ENCODE measurements around the gene PCDHGA6. TPM values are rescaled to one million over a fixed set of nuclear protein-coding genes. Genes with fewer than 3 reads are reported as not detected.

PCDHGA6 gene
- total and polyA plus RNA-seq, 9 of the 15 experiments (the other 6 are each of a cell fraction or from before 2014, with no cell fraction given), result 0.01 to 0.18 (median 0.09) TPM; not detected in 1

GRCh38 chr5:141345327-141345726 lies 28.4 kb upstream of the PCDHGA6 start:
- Histone ChIP-seq H3K9me1 (ENCODE audit: control insufficient read depth, insufficient read depth, low read length) (no peaks in the 10 kb centered on the region), H3K4me1 (replicated peaks in 1 of 2; ENCODE audit: control insufficient read depth in 2 of 2, insufficient read depth in 2 of 2, low read length in 2 of 2) (peaks cover 0 to 4% of the 10 kb centered on the region in 2 experiments; a peak in 2 of 5 replicates), H3K27me3 (ENCODE audit: control insufficient read depth in 2 of 2, insufficient read depth in 2 of 2, low read length in 2 of 2) (peaks cover 1 to 8% of the 10 kb centered on the region in 2 experiments; a peak in 4 of 5 replicates), H2AFZ (ENCODE audit: low read depth, low read length) (no peak overlapping the region), H3K36me3 (ENCODE audit: control insufficient read depth, insufficient read depth, low read length) (no peaks in the 10 kb centered on the region), H3K9ac (ENCODE audit: insufficient read depth in 1 of 2, low read depth in 2 of 2, low read length in 2 of 2) (no peak overlapping the region), H3K4me2 (ENCODE audit: insufficient read depth, low read length) (no peak overlapping the region), H3K79me2 (ENCODE audit: control insufficient read depth, insufficient read depth, low read length) (no peaks in the 10 kb centered on the region), H3K4me3 (no peak overlapping the region), H3K27ac (ENCODE audit: extremely low read depth, low read depth, low read length) (no peak overlapping the region), H4K20me1 (replicated peaks; ENCODE audit: control insufficient read depth, insufficient read depth, low read length) (no peaks in the 10 kb centered on the region), H3K9me3 (replicated peaks; ENCODE audit: control insufficient read depth, insufficient read depth, low read depth, low read length) (no peaks in the 10 kb centered on the region)
- CTCF ChIA-PET (ENCODE audit: low intra/inter-chr PET ratio), result interaction anchor here (2.0 kb wide), 1 partner anchor 180 kb away, joined by 4 read pairs; no protein-coding TSS in a partner anchor
- WGBS (ENCODE audit: insufficient coverage, low coverage, missing lambda C conversion rate), result 31% methylated on average over 11 of the region's 20 CpGs
- no peak for FAIRE-seq
- no peak for ATAC-seq
- intact Hi-C loops (cut with micrococcal nuclease) (no loop called here), in situ Hi-C loops (cut with MboI) (no loop called here)
- POLR2A ChIA-PET, result no interaction called here
- no TSS peak for BruUV-seq (replicated peaks)
- no peak for DNase-seq (ENCODE audit: extremely low read depth in 1 of 4, low spot score in 3 of 4)
- TF ChIP-seq DEAF1 (CRISPR knock-in tag; IDR thresholded peaks at IDR 0.05) (no peak), ZNF217 (CRISPR knock-in tag; IDR thresholded peaks at IDR 0.05) (no peak), POLR3A (IDR thresholded peaks at IDR 0.05; ENCODE audit: borderline replicate concordance, extremely low read depth, insufficient read depth, insufficient read length) (no peak), THAP7 (CRISPR knock-in tag; IDR thresholded peaks at IDR 0.05) (no peak), NR3C1 (CRISPR knock-in tag; IDR thresholded peaks at IDR 0.05) (no peak), TAF15 (IDR thresholded peaks at IDR 0.05; ENCODE audit: low read depth, low read length) (no peak), ZC3H8 (IDR thresholded peaks at IDR 0.05) (no peak), NFIC (IDR thresholded peaks at IDR 0.05) (no peak), YY1 (IDR thresholded peaks at IDR 0.05; ENCODE audit: borderline replicate concordance in 1 of 3, control insufficient read depth in 1 of 3, extremely low read depth in 1 of 3, insufficient read depth in 3 of 3, insufficient read length in 1 of 3, insufficient replicate concordance in 2 of 3, low read depth in 1 of 3, low read length in 2 of 3) (no peak), ZNF384 (IDR thresholded peaks at IDR 0.05; ENCODE audit: low read depth, low read length) (no peak), CGGBP1 (CRISPR knock-in tag; IDR thresholded peaks at IDR 0.05) (no peak), ARID4B (CRISPR knock-in tag; IDR thresholded peaks at IDR 0.05) (no peak), CSDE1 (IDR thresholded peaks at IDR 0.05) (no peak), SMC3 (conservative IDR thresholded peaks at IDR 0.05; ENCODE audit: insufficient read depth, low read depth, low read length) (no peak), KHSRP (IDR thresholded peaks at IDR 0.05) (no peak), ZNF41 (CRISPR knock-in tag; conservative IDR thresholded peaks at IDR 0.05) (no peak), SNRNP70 (optimal IDR thresholded peaks at IDR 0.05; ENCODE audit: low read depth, low read length) (no peak)
